Caco-2 (cell line): ENCODE data around the gene ACTG2. TPM values are rescaled to one million over a fixed set of nuclear protein-coding genes. Genes with fewer than 3 reads are reported as not detected.

Experiments used
- BruUV-seq: library from RNA; stranded (reverse); fragments of 400-500 nt; replicated peaks from 2 replicates; lab custom pipeline; 2021; lab: Mats Ljungman, UMichigan
- CTCF ChIA-PET: fragments of 300-600 bp; sonication (Branson Sonifier 250); formaldehyde crosslinking; loops from one replicate; lab custom pipeline; 2022; ENCODE audit warnings: antibody characterized with exemption; lab: Charles Lee
- POLR2A ChIA-PET: fragments of 300-600 bp; sonication (Branson Sonifier 250); formaldehyde crosslinking; loops from one replicate; lab custom pipeline; 2022; ENCODE audit warnings: antibody characterized with exemption; lab: Charles Lee
- DNase-seq, 2 experiments: peaks; one replicate each; pipeline versions ENCODE4 v3.0.0 to v3.0.0-alpha.2; 2020 to 2022
- H3K27me3 ChIP-seq: replicated peaks from 2 replicates; pipeline ENCODE4 v1.6.0; 2011; ENCODE audit warnings: low read length; ENCODE audit not compliant: control insufficient read depth, insufficient read depth
- H3K36me3 ChIP-seq: 2 replicates; pipeline ENCODE4 v1.5.1; 2011; ENCODE audit warnings: low read length; ENCODE audit not compliant: control insufficient read depth, insufficient read depth
- H3K4me1 ChIP-seq: fragments of 250-450 bp; sonication (Bioruptor Pico); 2 replicates; pipeline ENCODE4 v1.5.1; 2020; ENCODE audit warnings: mild to moderate bottlenecking
- H3K4me3 ChIP-seq: 2 replicates; pipeline ENCODE4 v1.5.1; 2011; ENCODE audit warnings: low read depth, mild to moderate bottlenecking, control low read depth, low read length
- H3K9me3 ChIP-seq: fragments of 250-450 bp; sonication (Bioruptor Pico); 2 replicates; pipeline ENCODE4 v1.5.1; 2020; ENCODE audit warnings: mild to moderate bottlenecking, moderate library complexity
- H3K27ac Mint-ChIP-seq: one replicate; pipeline ENCODE4 v1.8.0; 2022; ENCODE audit warnings: mixed read lengths; ENCODE audit not compliant: unreplicated experiment
- H3K27me3 Mint-ChIP-seq: one replicate; pipeline ENCODE4 v1.8.0; 2022; ENCODE audit warnings: mixed read lengths; ENCODE audit not compliant: insufficient read depth, unreplicated experiment
- H3K36me3 Mint-ChIP-seq: one replicate; pipeline ENCODE4 v1.8.0; 2022; ENCODE audit warnings: mild to moderate bottlenecking, mixed read lengths; ENCODE audit not compliant: insufficient read depth, unreplicated experiment
- H3K4me1 Mint-ChIP-seq: one replicate; pipeline ENCODE4 v1.8.0; 2022; ENCODE audit warnings: low read depth, mixed read lengths; ENCODE audit not compliant: unreplicated experiment
- H3K4me3 Mint-ChIP-seq: one replicate; pipeline ENCODE4 v1.8.0; 2022; ENCODE audit warnings: mild to moderate bottlenecking, moderate library complexity, mixed read lengths; ENCODE audit not compliant: unreplicated experiment
- H3K9me3 Mint-ChIP-seq: one replicate; pipeline ENCODE4 v1.8.0; 2022; ENCODE audit warnings: mixed read lengths; ENCODE audit not compliant: unreplicated experiment
- CTCF ChIP-seq, 2 experiments: fragments of 200-600 bp in 1 of 2; IDR thresholded peaks; 1 replicate in 1 of 2; 2 replicates in 1 of 2; pipeline versions ENCODE4 v1.5.1 to v1.8.0; 2011 to 2022; ENCODE audit warnings: antibody characterized with exemption in 1 of 2, control low read depth in 1 of 2, inconsistent platforms in 1 of 2, low read depth in 1 of 2, low read length in 1 of 2, mild to moderate bottlenecking in 1 of 2, moderate library complexity in 1 of 2; ENCODE audit not compliant: insufficient read depth in 1 of 2, severe bottlenecking in 1 of 2, unreplicated experiment in 1 of 2
- intact Hi-C: fragments of 100-400 bp; cut with micrococcal nuclease; formaldehyde crosslinking; loops from one replicate; pipeline ENCODE4 v1.10.0; 2022; ENCODE audit not compliant: unreplicated experiment
- total RNA-seq: library from RNA; stranded (reverse); gene quantifications from 2 replicates; pipeline ENCODE4 v1.2.3, GENCODE V29; 2022

The ACTG2 gene
- total RNA-seq, 1 experiment from 2014 or later = 2.6 TPM

- no peaks in the 10 kb centered on the region for H3K9me3 ChIP-seq
- CTCF ChIA-PET = no interaction called here
- POLR2A ChIA-PET = interaction anchor here (0.5 kb wide), 1 partner anchor 221 kb away, joined by 13 read pairs; no protein-coding TSS in a partner anchor
- BruUV-seq = no TSS peak
- H3K36me3 ChIP-seq = no peaks in the 10 kb centered on the region
- no peaks in the 10 kb centered on the region; the same call in none of the 2 replicates for H3K27me3 ChIP-seq
- peaks cover 3% of the 10 kb centered on the region for H3K27me3 Mint-ChIP-seq
- H3K4me1 Mint-ChIP-seq = no peaks in the 10 kb centered on the region
- no peaks in the 10 kb centered on the region for H3K9me3 Mint-ChIP-seq
- H3K27ac Mint-ChIP-seq = no peak overlapping the region
- DNase-seq = no peak
- H3K4me3 Mint-ChIP-seq = no peak overlapping the region
- H3K4me1 ChIP-seq = no peaks in the 10 kb centered on the region
- no peak for TF ChIP-seq CTCF (IDR thresholded peaks at IDR 0.05; ENCODE audit: insufficient read depth in 1 of 2, low read depth in 1 of 2, low read length in 1 of 2, severe bottlenecking in 1 of 2, unreplicated experiment in 1 of 2)
- H3K36me3 Mint-ChIP-seq = no peaks in the 10 kb centered on the region
- H3K4me3 ChIP-seq = no peak overlapping the region
- intact Hi-C loops = no loop called here
Observed at GRCh38 chr2:73969356-73969755, 76.5 kb downstream of the ACTG2 start.

Other genes with a start within 250 kb of the ACTG2 start
- 42.1 and 48.8 TPM in 2 replicates for gene TPRKB, start 155.7 kb upstream of the ACTG2 start, total RNA-seq
- 23.8 and 24.3 TPM in 2 replicates for gene DUSP11, start 112.9 kb upstream of the ACTG2 start, total RNA-seq
- gene C2orf78, start 108.8 kb upstream of the ACTG2 start, total RNA-seq = not detected in 2 replicates
- gene STAMBP, start 64.0 kb upstream of the ACTG2 start, total RNA-seq = 49.8 and 50.1 TPM in 2 replicates
- 69.6 and 70.7 TPM in 2 replicates for gene DGUOK, start 33.9 kb downstream of the ACTG2 start, total RNA-seq
- gene TET3, start 91.9 kb downstream of the ACTG2 start, total RNA-seq = 27.5 and 27.8 TPM in 2 replicates